ENCODE results near the gene EDARADD.
A peak's percentile ranks its signal among the peaks of the same experiment; 100 is the strongest.
"Not testable (repeated sequence)": the region's sequence is repeated elsewhere in the genome, so short reads cannot be mapped to it uniquely, and the experiment has no call there.

Gene EDARADD

DNA sequence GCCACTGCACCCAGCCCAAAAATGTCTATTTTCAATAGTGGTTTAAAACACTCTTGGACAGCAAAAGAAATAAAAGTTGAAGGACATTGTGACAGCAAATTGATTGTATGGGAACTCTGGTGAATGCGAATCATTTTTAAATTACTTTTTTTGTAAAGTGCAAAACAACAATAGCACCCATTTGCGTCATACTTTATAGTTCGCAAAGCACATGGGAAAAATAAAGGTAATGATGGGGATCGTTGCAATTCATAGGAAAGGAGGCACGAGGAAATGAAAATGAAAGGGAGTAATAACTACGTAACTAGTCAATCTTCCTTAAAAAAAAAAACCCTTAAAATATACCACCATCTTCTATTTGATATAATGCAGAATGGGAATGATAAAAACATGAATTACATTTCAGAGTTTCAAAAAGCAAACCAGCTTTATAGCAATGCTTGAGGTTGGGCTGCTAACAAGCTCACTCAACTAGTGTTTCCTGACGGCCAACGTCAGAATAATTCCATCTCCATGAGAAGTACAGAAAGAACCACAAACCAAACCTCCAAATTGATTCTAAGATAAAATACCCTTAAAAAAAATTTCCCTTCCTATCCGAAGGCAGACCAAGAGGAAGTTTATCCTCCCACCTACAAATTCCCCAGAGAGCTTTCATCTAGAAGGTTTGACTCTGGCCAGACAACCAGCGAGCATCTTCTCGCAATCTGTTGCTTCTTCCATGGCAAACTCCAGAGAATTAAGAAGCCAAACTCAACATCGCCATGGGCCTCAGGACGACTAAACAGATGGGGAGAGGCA is at the start of gene EDARADD:
TSS of gene EDARADD (plus strand) at position 606 of the 801 bp plus-strand sequence. CDS start at position 765, 159 bp downstream.
- no peak for DNase-seq

DNA sequence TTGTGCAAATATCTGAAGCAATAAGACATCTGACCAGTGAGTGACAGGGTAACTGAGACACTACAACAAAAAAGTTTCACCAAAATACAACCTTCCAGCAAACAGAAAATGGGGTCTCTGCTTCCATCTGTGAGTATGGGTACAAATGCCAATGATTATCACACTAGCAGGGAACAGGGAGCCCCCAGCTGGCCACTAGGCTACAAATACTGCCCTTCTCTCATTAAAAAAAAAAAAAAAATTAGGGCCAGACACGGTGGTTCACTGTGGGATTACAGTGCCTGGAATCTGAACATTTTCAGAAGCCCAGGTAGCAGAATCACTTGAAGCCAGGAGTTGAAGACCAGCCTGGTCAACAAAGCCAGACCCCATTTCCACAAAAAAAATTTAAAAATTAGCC is 48.4 kb upstream of the EDARADD start:
- DNase-seq: no peak

DNA sequence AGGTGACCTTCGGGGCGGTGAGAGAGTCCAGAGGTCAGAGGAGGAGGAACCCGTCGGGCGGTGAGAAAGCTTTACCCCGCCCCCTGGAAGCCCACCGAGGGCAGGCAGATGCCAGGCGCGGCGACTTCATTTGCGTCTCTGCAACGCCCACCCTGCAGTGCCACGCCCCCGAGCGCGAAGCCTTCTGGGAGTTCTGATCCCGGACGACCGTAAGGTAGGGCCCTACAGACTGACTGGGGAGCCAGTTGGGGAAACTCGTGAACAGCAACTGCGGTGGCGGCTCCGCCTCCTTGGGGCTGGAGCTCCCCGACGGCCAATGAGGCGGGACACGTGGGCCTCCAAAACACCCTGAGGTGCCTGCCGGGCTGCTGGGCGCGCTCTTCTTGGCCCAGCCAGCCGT is 46.0 kb upstream of the EDARADD start:
- DNase-seq: no peak

DNA sequence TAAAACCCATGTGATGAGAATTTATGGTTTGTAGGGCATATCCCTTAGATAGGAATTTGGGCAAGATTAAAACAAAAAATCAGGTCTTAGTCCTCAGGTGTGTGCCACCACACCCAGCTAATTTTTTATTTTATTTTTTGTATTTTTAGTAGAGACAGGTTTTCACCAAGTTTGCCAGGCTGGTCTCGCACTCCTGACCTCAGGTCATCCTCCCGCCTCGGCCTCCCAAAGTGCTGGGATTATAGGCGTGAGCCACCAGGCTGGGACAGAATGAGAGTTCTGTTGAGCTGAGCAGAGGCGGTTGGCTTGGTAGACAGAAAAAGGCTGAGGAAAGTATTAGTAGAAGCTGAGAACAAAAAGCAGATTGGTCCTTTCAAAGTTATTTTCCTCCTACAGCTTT is 43.8 kb upstream of the EDARADD start:
- no peak for DNase-seq

DNA sequence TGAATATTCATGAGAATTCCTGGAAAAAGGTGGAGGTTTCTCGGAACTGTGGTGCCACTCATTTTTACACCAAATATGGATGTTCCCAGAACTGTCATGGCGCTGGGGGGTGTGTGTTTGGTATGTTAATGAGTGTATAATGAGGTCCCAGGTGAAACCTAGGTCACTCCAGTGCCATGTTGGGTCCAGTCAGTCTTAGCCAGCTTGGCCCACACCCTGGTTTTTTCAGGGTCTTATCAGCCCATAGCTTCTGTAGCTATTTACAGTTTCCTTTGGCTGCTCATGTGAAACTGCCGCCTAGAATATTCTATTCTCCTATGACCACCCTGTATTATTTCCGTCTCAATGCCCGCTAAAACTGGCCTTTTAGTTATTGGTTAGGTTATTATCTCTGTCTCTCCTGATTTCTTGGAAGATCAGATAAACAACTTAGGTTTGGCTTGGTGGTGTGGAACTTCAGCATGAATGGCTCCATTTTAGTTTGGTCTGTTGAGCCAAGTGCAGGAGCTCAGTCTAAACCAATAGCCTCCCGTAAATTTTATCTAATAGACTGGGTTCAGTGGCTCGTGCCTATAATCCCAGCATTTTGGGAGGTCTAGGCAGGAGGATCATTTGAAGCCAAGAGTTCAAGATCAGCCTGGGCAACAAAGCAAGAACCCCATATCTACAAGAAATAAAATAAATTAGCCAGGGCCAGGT is 42.1 kb upstream of the EDARADD start:
- DNase-seq: no peak

DNA sequence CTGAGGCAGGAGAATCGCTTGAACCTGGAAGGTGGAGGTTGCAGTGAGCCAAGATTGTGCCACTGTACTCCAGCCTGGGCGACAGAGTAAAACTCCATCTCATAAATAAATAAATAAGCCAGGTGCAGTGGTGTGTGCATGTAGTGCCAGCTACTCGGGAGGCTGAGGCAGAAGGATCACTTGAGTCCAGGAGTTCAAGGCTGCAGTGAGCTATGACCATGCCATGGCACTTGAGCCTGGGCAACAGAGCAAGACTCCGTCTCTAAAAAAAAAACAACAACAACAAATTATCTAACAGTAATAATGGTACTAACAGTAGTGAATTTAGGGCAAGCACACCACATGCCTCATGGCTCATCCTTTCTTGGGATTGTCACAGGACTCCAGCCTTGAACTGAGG is 41.3 kb upstream of the EDARADD start:
- DNase-seq: not testable (repeated sequence)

DNA sequence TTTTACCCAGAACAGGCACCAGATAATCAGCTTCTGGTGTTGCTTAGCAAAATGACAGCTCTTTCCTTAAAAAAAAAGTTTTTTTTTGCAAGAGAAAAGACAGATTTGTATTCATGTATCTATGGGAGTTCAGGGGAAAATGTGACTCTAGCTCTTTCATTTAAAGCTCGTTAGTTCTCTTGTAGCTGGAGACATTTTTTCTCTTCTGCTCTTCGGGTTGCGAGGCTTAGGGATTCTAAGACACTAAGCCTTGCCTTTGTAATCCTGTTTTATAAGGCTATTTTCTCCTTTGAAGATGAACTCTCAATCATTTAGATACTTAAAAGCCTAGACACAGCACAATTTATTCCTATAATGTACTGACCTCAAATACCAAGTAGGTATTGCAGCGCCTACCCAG is 40.3 kb upstream of the EDARADD start:
- no peak for DNase-seq

DNA sequence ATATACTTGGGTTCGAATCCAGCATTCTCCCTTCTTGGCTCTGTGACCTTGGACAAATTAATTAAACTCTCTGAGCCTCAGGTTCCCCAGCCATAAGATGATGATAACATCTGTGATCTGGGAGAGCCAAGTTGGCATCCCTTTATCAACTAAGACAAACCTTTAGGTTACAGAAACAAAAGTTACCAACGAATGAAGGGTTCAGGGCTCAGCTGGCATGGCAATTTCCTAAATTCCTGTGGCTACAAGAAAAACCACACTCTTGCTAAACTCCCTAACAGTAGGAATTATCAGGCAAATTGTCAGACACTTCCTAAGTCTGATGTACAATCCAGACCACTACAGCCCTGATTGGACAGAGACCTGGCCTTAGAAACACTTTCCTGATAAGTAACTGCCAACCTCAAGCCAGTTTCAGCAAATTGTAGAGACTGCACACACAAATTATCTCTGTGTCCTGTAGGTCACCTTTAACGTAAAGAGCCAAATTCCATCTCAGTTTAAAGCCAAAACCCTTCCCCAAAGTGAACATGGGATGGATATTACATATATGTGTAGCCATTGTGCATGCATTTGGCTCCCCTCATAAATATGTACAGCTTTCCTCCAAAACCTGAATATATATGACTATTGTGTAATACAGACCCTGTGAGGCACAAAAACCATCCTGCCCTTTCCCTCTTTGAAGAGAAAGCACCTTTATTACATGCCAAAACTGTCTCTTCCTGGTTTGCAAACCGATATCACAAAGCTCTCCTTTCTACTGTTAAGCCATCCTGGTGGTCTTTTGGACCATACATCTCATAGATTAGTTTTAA is 39.5 kb upstream of the EDARADD start:
- DNase-seq: peak; percentile 78

DNA sequence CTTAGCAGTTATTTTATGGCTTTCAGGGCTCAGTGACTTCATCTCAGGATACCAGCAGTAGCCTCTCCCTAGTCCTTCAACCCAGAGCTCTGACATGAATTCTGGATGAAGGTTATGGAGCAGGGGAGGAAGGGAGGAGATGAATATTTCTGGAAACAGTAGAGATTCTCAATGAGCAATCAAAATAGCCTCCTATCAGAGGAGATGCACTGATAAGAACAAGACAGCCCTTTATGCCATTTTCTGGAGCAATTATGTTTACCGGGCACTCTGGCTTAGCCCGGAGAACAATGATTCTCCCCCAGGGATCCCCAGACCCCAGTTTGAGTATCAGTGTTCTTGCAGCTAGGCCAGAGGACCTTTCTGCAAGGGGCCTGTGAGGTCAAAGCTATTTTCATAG is 37.9 kb upstream of the EDARADD start:
- DNase-seq: no peak

DNA sequence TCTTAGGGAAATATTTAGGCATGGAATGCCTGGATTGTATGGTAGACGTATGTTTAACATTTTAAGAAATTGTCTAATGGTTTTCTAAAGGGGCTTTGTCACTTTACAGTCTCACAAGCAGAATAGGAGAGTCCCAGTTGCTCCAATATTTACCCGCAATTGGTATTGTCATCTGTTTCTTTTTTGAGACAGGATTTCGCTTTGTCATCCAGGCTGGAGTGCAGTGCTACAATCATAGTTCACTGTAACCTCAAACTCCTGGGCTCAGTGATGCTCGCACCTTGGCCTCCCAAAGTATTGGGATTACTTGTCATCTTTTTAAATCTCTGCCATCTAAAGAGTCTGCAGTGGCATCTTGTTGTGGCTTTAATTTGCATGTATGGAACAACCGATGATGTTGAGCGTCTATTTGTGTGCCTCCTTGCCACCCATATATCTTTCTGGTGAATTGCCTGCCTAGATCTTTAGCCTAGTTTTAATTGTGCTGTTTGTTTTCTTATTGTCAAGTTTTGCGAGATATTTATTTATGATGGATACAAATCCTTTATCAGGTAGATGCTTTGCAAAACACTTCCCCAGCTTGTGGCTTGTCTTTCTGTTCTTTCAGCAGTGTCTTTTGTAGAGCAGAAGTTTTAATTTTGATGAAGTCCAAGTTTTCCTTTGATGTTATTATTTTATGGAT is 32.0 kb upstream of the EDARADD start:
- no peak for DNase-seq

DNA sequence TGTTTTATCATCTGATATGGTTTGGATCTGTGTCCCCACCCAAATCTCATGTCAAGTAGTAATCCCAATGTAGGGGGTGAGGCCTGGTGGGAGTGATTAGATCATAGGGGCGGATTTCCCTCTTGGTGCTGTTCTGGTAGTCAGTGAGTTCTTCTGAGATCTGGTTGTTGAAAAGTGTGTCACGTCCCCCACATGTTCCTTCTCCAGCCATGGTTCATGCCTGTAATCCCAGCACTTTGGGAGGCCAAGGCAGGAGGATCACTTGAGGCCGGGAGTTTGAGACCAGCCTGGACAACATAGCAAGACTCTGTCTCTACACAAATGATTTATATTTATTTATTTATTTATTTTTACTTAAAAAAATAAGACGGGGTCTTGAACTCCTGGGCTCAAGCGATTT is 30.8 kb upstream of the EDARADD start:
- DNase-seq: no peak

DNA sequence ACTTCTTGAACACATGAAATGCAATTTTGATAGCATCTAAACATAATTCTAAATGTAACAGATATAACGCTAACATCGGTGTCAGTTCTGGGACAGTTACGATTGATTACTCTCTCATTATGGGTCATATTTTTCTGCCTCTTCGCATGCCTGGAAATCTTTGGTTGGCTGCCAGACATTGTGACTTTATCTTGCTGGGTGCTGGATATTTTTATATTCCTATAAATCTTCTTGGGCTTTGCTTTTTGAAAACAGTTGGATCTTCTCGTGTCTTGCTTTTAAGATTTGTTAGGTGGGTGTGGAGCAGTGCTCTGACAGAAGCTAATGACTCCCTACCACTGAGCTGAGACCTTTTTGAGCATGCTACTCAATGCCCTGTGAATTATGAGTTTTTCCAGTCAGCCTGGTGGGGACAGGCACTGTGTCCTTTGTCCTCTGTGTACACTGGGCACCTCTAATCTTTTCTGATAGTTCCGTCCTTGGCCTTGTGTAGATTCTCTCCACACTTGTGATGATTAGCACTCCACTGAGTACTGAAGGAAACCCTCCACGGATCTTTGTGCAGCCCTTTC is 28.0 kb upstream of the EDARADD start:
- no peak for DNase-seq

DNA sequence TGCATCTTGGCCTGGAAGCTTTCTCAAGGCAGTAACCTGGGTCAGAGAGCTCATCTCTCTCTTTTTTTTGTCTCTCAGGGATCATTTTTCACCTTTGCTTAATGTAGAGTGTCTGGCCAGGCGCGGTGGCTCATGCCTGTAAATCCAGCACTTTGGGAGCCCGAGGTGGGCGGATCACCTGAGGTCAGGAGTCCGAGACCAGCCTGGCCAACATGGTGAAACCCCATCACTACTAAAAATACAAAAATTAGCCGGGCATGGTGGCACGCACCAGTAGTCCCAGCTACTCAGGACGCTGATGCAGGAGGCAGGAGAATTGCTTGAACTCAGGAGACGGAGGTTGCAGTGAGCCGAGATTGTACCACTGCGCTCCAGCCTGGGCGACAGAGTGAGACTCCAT is 27.4 kb upstream of the EDARADD start:
- DNase-seq: not testable (repeated sequence)

DNA sequence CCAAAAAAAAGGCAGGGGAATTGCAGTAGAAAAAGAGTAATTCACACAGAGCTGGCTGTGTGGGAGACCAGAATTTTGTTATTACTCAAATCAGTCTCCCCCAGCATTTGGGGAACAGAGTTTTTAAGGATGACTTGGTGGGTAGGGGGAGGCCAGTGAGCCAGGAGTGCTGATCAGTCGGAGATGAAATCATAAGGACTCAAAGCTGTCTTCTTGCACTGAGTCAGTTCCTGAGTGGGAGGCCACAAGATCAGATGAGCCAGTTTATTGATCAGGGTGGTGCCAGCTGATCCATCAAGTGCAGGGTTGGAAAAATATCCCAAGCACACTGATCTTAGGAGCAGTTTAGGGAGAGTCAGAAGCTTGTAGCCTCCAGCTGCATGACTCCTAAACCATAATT is 23.7 kb upstream of the EDARADD start:
- DNase-seq: no peak

DNA sequence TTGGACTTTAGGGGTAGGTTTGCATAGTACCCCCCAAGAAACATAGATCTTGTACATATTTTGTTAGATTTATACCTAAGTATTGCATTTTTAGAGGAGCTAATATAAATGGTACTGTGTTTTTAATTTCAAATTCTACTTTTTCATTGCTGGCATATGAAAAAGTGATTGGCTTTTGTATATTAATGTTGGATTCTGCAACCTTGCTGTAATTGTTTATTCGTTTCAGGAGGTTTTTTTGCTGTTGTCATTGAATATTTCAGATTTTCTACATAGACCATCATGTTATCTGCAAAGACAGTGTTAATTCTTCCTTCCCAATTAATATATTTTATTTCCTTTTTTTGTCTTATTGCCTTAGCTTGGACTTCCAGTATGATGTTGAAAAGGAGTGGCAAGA is 23.0 kb upstream of the EDARADD start:
- no peak for DNase-seq

DNA sequence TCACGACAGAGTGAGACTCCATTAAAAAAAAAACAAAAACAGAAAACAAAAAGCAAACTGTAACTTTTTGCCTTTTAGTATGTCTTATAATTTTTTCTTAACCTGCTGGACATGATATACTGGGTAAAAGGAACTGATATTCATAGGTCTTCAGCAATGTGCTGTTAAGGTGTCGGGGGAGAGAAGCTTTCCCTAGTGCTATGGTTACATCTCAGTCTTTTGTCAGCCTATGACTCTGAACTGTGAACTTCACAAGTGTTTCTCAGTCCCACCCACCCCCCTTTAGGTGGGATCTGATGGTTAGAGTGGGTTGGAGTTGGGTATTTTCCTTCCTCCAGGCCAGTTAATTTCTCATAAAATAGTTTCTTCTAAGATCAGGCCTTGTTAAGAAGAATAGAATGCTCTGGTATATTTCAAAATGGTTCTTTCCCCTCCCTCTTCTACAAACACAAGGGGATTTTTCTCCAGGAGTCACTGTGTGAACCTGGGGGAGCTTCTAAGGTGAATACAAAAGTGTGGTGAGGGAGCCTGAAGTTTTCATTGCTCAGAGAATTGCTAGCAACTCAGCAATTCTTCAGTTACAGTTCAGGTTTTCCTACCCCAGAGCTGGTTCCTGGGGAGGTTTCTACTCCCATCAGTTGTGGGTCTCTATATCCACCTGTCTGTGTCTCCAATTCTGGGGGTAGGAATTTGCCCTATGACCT is 16.1 kb upstream of the EDARADD start:
- no peak for DNase-seq

DNA sequence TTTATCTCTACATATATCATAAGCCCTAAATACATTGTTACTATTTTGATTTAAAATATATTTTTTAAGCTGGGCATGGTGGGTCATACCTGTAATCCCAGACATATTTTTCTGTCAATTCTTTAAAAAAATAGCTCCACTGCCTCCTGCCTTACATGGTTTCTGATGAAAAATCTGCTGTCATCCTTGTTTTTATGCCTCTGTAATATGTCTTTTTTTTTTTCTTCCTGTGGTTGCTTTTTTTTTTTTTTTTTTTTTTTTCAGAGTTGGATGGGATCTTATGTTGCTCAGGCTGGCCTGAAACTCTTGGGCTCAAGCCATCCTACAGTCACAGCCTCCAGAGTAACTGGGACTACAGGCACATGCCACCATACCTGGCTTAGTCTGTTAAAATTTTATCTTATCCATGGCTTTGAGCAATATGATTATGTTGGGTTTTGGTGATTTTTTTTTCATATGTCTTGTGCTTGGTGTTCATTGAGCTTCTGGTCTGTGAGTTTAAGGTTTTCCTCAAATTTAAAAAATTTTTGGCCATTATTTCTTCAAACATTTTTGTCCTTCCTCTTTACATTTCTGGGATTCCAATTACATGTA is 12.4 kb upstream of the EDARADD start:
- no peak for DNase-seq

DNA sequence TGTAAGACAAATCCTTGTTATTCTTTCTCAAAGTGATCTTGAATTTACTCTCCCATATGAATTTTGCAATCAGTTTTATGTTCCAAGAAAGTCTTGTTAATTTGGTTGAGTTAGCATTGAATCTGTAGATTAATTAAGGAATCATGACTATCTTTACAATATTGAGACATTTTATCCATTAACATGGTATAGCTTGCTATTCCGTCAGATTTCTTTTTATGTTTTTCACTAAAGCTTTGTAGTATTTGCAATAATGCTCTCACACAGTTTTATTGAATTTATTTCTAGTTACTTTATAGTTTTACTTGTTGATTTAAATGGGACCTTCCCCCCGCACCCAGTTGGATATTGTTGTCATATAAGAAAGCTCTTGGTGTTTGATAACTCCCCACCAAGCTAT is 5.8 kb upstream of the EDARADD start:
- no peak for DNase-seq

DNA sequence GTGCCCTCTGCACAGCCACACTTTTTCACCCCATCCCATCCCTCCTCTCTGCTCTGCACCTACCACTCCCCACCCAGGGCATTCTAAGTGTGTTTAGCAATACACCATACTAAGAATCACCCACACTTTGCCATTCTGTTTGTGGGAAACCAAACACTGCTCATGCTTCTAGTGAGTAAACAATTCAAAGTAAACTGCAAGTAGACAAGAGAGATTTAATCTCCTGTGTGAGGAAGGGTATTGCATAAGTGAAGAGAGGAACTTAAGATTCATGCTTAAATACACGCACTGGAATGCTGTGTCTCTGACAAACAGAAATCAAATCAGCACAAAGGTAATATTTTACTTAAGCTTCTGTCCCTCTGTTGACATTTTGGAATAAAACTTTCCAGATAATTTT is 4.8 kb upstream of the EDARADD start:
- DNase-seq: no peak

DNA sequence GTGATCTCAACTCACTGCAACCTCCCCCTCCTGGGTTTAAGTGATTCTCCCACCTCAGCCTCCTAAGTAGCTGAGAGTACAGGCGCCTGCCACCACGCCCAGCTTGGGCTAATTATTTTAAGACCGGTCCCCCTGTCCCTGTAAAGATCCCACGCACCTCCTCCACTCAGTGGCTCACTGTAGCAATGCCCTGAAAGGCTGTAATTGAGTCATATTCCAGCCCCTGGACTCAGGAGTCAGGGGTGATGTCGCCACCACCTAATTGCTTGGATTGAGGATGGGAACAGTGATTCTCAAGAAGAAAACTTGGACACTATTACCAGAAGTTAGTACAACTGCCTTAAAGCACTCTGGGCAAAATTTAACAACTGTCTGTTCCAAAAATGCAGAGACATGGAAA is 3.1 kb upstream of the EDARADD start:
- no peak for DNase-seq

DNA sequence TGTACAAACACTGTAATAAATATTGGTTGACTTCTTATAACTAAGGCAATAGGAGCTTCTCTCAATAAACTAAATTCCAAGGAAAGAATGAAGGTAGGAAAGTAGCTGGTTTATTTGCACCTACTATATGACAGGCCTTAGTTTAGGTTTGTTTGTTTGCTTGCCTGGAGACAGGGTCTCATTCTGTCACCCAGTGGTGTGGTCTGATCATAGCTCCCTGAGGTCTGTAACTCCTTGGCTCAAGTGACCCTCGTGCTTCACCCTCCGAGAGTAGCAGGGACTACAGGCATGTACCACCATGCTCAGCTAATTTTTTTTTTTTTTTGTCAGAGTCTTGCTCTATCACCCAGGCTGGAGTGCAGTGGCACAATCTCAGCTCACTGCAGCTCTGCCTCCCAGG is 1.9 kb upstream of the EDARADD start:
- DNase-seq: no peak

DNA sequence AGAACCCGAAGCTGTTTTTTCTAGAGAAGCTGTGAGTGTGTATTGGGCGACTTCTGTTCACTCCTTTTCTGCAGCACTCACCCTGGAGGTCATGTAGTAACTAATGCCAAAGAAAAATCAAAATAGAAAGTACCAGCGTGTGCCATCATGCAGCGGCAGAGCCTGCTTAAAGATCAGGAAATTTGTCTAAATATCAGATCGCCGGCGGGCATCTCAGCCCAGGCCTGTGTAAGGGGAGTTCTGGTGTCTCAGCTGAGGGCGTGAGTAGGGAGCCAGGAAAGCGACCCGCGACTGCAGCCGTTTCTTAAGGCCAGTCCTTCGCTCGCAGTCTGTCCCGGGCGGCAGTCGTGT is 768 bp downstream of the EDARADD start:
- no peak for DNase-seq

Measured in NCI-H226 (cell line).